Sigmoid colon (tissue), 4 donors: Measurements from ENCODE around the gene DEPDC7.

Source experiments
- EP300 ChIP-seq, 4 donors: sonication (generic); formaldehyde crosslinking; IDR thresholded peaks; one replicate each; pipeline ENCODE4 v1.6.1; 2017; ENCODE audit warnings: antibody characterized with exemption in 4 of 4
- POLR2A ChIP-seq, 2 donors: fragments of 450-650 bp; IDR thresholded peaks; one replicate each; pipeline ENCODE4 v1.6.1; 2016; ENCODE audit warnings: antibody characterized with exemption in 2 of 2, mild to moderate bottlenecking in 2 of 2, moderate library complexity in 2 of 2
- POLR2AphosphoS5 ChIP-seq, 4 donors: sonication (generic); formaldehyde crosslinking; IDR thresholded peaks; one replicate each; pipeline ENCODE4 v1.6.1; 2017; ENCODE audit warnings: antibody characterized with exemption in 4 of 4
- TF ChIP-seq, protein P1 (sequence below), 4 experiments: fragments of 450-650 bp in 3 of 4; fragments of 200-600 bp in 1 of 4; IDR thresholded peaks; one replicate each; pipeline ENCODE4 v1.5.1; 2016 to 2019; ENCODE audit warnings: antibody characterized with exemption in 4 of 4, mild to moderate bottlenecking in 3 of 4, moderate library complexity in 2 of 4

DNA sequence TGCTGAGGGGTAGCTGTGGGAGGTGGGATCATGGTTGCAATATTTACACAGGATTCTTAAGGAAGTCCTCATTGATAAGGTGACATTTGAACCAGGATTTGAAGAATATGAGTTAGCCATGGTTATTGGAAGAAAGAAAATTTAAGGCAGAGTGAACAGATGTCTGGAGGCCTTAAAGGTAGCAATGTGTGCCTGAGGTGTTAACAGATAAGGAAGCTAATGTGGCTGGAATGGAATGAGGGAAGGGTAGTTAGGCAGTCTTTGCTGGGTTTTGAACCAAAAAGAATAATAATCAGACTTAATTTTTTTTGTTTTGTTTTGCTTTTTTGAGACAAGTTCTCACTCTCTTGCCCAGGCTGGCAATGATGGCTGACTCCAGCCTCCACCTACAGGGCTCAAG, 9.7 kb upstream of the DEPDC7 start:
- TF ChIP-seq POLR2A (IDR thresholded peaks at IDR 0.05) (no peak), POLR2AphosphoS5 (IDR thresholded peaks at IDR 0.05) (no peak), EP300 (IDR thresholded peaks at IDR 0.05) (no peak)
- TF ChIP-seq, protein P1, sequence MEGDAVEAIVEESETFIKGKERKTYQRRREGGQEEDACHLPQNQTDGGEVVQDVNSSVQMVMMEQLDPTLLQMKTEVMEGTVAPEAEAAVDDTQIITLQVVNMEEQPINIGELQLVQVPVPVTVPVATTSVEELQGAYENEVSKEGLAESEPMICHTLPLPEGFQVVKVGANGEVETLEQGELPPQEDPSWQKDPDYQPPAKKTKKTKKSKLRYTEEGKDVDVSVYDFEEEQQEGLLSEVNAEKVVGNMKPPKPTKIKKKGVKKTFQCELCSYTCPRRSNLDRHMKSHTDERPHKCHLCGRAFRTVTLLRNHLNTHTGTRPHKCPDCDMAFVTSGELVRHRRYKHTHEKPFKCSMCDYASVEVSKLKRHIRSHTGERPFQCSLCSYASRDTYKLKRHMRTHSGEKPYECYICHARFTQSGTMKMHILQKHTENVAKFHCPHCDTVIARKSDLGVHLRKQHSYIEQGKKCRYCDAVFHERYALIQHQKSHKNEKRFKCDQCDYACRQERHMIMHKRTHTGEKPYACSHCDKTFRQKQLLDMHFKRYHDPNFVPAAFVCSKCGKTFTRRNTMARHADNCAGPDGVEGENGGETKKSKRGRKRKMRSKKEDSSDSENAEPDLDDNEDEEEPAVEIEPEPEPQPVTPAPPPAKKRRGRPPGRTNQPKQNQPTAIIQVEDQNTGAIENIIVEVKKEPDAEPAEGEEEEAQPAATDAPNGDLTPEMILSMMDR (IDR thresholded peaks at IDR 0.05), result no peak
